SIG-M5 treated with dmso at 0.1 percent for 504 hours (cell line): ENCODE measurements around the gene AGPAT3.
"Not testable (repeated sequence)": the region's sequence is repeated elsewhere in the genome, so short reads cannot be mapped to it uniquely, and the experiment has no call there.

Experiments used
- DNase-seq: peaks from one replicate; lab custom pipeline; 2025; ENCODE audit not compliant: unreplicated experiment; lab: John Stamatoyannopoulos, UW

Gene AGPAT3

DNA sequence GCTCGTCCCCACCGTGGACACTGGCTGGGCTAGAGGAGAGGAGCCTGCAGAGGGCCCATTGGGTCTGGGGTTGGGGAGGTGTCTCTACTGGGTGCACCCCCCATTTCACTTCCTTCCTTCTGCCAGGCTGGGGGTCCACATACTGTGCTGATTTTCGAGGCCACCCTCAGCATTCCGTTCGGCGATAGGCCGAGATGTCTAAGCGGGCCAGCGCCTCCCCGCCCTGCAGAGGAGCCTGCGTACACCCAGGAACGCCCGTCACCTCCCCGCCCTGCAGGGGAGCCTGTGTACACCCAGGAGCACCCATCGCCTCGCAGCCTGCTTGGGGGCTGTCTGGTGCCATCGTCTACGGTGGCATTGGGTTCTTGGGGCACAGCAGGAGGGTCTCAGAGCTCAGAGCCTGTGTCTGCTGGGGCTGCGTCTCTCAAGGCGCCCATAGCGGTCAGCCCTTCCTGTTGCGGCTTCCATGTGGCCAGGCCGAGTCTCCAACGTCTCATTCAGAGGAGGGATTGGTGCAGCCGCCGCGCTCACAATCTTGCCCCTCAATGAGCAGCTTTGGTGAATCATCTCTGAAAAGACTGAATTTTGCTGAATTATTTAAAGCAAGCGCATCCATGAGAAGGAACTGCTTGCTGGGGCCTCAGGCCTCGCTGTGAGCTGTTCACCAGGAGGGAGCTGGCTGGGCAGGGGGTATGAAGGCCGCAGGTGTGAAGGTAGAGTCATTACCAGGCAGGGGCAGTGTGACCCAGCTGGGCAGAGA, 30.7 kb upstream of the AGPAT3 start:
- DNase-seq = no peak

DNA sequence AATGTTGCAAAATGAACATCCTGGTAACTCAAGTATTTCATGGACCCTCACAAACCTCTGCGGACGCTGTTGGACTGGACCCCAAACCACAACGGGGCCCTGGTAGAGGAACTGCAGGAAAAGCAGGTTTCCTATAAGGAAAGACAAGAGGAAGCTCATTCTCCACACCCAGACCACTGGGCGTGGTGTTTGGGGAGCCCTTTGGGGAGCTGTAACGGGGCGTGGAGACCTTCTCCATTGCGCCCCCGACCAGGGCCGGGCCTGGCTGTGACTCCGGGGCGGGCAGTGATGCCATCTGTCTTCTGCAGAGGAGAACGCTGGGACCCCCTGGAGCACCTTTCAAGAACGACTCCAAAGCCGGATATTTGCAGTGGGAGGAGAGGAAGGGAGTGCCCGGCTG, 30.0 kb upstream of the AGPAT3 start:
- no peak for DNase-seq

DNA sequence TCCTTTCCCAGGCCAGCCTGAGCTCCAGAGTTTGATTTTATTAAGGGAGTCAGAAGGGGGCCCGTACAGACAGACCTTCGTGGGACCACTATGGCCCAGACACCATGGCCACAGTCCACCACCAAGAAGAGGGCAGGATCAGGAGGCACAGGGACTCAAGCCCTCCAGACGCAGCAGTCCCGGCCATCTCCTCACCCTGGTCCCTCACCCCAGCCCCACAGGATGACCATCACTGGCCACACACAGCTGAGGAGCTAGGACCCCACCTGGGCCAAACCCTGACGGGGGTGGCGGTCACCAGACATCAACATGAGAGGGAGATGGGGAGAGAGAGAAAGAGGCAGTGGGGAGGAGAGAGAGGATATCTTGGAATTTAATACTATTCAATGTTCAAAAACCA, 29.2 kb upstream of the AGPAT3 start:
- DNase-seq = no peak

DNA sequence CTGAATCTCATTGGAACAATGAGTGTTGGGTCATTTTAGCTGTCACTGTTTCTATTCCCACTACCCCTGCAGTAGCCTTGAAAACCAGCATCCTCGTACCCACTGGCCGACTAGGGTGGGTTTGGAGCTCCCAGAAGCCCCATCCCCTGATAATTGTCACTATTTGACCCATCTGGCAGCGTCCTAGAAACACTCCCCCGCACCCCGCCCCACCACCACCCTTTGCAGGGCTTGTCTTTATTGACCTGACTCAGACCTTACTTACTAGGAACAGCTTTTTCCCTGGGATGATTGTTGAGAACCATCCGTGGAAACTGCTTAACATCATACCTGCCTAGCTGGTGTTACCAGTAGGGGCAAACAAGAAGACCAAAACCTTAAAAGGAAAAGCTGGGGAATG, 28.4 kb upstream of the AGPAT3 start:
- DNase-seq = no peak

DNA sequence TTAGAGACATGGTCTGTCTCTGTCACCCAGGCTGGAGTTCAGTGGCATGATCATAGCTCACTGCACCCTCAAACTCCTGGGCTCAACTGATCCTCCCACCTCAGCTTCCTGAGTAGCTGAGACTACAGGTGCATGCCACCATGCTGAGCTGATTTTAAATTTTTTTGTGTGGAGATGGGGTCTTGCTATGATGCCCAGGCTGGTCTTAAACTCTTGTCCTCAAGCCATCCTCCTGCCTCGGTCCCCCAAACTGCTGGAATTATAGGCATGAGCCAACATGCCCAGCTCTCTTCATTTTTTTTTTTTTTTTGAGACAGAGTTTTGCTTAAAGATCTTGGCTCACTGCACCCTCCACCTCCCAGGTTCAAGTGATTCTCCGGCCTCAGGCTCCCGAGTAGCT, 24.8 kb upstream of the AGPAT3 start:
- no peak for DNase-seq

DNA sequence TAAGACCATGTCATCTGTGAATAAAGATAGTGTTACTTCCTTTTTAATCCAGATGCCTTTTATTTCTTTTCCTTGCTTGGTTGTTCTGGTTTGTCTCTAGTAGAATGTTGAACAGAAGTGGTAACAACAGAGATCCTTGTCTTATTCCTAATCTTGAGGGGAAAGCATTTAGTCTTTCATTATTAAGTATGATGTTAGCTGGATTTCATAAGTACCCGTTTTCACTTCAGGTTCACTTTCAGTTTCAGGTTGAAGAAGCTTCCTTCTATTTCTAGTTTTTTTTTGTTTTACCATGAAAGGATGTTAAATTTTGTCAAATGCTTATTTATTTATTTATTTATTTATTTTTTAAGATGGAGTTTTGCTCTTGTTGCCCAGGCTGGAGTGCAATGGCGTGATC, 22.3 kb upstream of the AGPAT3 start:
- DNase-seq = peak; percentile 89

DNA sequence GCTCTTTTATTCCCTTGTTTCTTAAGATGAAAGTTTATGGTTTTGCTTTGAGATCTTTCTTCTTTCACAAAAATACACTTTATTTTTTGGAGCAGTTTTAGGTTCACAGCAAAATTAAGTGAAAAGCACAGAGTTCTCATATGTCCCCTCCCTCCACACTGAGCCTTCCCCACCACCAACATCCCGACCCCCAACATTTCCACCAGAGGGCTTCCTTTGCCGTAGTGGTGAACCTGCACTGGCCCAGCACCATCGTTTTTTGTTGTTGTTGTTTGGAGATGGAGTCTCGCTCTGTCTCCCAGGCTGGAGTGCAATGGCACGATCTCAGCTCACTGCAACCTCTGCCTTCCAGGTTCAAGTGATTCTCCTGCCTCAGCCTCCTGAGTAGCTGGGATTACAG, 20.1 kb upstream of the AGPAT3 start:
- DNase-seq = not testable (repeated sequence)

DNA sequence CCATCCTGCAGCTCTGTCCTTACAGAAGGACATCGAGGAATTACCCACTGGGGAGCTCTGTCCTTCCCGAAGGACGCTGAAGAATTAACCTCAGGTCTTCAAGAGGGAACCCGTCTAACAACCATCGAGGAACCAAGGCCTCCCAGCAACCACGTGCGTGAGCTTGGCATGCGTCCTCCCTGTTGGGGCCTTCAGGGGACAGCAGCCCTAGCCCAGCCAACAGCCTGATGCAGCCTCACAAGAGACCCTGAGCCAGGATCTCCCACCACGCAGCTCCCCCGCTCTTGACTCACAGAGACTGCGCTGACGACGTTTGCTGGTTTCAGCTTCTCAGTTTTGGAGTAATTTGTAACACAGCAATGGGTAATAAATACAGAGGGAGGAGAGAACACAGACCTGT, 19.6 kb upstream of the AGPAT3 start:
- DNase-seq = no peak

DNA sequence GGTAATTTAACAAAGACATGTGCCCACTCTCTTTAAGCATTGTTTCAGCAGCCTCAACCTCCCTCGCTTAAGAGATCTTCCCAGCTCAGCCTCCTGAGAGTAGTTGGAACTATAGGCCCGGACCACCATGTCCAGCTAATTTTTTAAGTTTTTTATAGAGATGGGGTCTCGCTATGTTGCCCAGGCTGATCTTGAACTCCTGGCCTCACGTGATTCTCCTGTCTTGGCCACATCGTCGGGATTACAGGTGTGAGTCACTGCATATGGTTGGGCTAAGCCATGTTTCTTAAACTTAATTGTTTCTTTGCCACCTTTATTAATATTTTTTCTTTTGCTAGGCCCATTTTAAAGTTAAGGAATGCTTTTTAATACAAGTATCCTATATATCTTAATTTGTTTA, 18.6 kb upstream of the AGPAT3 start:
- DNase-seq = no peak

DNA sequence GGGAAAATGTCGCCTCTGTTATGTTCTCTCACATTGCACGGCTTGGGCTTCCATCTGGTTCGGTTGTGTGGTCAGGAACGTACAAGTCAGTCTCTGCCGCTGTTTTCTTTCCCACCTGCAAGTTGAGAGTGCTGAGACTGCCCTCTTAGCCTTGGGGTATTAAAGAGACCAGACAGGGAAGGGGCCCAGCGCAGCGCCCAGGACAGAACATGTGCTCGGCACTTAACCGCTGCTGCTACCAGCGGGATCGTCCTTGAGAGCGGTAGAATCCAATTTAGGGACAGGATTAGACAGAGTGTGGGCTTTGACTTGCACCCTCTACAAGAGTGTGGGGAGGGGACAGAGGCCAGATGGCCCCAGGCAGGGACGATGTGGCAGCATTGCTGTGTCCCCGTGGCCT, 17.7 kb upstream of the AGPAT3 start:
- DNase-seq = no peak

DNA sequence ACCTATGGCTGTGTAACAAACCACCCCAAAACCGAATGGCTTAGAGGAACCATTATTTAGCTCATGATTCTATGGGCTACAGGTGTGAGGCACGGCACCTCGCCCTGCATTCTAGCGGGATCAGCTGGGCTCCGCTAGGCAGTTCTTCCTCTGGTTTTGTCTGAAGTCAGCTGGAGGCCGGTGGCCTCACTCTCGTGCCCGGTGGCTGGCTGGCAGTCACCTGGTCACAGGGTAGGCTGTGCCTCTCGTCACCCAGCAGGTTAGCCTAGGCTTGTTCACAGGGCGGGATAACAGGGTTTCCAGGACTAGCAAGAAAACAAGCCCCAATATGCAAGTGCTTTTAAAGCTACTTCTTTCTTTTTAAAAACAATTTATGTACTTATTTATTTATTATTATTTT, 16.3 kb upstream of the AGPAT3 start:
- no peak for DNase-seq

DNA sequence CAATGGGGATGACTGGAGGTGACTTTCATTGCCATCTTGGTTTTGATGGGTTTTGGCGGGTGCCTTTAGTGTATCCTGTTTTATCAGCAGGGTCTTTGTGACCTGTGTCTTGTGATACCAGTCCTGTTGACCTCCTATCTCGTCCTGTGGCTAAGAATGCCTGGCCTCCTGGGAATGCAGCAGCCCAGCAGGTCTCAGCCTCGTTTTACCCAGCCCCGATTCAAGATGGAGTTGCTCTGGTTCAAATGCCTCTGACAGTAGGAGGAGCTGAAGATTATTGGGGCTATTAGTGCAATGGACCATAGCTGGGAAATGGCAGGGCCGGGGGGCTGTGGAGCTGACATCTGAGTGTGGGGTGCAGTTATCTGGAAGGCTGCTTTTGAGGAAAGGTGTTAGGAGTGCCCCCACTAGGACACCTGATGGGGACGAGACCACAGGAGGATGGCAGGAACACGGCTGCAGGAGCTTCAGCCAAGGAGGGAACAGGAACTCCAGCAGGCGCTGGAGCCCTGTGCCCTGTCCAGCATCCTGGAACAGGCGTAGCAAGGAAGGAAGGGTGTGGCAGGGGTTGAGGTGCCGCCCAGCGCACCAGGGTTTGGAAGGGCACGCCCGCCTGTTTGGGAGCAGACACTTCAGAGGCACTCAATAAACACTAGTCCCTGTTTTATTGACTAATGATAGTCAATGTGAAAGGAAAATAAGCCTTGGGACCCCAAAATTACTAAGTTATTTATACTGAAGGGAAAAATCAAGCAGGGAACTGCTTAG, 15.3 kb upstream of the AGPAT3 start:
- no peak for DNase-seq

DNA sequence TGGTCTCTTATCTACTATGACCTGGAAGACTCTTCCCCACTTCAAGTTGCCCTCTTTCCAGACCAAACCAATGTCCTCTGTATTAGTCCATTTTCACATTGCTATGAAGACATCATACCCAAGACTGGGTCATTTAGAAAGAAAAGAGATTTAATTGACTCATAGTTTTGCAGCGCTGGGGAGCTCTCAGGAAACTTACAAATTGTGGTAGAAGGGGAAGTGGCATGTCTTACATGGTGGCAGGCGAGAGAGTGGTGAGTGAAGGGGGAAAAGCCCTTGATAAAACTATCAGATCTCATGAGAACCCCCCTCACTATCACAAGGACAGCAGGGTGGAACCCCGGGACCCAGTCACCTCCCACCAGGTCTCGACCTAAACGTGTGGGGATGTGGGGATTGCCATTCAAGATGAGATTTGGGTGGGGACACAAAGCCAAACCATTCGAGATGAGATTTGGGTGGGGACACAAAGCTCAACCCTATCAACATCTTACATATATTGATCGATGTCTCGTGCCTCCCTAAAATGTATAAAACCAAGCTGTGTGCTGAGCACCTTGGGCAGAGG, 14.2 kb upstream of the AGPAT3 start:
- DNase-seq = peak; percentile 19

DNA sequence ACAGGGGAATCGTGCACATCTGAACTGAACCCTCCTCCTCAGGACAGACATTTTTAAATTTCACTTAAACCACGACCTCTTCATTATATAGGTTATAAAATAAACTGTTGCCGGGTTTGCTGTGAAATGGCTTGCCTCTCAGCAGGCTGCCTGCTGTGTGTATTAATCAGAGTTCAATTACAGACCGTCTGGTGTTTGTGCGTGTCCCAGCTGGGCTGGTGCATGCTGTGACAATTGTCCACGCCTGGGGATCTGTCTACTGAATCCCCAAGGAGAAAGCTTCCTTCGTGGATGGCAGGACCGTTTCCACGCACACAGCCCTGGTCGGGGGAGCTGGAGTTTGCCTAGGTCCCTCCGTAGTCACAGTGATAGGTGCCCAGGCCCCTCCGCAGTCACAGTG, 13.4 kb upstream of the AGPAT3 start:
- no peak for DNase-seq

DNA sequence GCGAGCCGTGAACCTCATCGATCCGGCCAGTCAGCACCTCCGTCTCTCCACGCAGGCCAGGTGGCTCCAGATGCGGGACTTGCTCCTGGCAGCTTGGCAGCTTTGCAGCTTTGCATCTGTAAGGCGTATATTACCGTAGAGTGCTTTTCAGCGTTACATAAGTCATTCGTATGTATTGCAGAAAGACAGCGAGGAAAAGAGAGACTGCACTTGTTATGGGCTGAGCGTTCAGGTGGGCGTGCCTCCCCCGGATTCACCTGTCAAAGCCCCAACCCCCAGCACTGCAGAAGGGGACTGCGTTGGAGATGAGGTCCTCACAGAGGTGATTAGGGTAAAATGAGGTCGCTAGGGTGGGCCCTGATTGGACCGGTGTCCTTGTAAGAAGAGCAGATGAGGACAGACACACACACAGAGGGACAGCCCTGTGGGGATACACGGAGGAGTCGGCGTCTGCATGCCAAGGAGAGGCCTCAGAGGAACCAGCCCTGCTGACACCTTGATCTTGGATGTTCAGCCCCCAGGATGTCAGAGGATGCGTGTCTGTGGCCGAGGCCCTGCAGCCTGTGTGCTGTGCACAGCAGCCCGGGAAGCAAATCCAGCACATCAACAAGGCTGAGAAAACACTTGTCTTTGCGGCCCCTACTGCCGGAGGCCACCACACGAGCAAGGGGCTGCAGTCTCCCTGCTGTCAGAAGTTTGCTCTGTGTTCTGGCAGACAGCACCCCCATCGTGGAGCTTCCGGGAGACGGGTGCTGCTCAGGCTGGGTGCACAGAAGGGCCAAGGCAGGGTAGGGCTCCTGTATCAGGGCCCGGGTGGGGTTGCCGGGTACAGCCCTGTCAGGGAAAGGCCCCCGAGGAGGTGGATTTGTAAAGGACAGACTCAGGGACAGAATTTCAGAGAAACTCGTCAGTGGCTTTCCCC, 10.9 kb upstream of the AGPAT3 start:
- DNase-seq = no peak

DNA sequence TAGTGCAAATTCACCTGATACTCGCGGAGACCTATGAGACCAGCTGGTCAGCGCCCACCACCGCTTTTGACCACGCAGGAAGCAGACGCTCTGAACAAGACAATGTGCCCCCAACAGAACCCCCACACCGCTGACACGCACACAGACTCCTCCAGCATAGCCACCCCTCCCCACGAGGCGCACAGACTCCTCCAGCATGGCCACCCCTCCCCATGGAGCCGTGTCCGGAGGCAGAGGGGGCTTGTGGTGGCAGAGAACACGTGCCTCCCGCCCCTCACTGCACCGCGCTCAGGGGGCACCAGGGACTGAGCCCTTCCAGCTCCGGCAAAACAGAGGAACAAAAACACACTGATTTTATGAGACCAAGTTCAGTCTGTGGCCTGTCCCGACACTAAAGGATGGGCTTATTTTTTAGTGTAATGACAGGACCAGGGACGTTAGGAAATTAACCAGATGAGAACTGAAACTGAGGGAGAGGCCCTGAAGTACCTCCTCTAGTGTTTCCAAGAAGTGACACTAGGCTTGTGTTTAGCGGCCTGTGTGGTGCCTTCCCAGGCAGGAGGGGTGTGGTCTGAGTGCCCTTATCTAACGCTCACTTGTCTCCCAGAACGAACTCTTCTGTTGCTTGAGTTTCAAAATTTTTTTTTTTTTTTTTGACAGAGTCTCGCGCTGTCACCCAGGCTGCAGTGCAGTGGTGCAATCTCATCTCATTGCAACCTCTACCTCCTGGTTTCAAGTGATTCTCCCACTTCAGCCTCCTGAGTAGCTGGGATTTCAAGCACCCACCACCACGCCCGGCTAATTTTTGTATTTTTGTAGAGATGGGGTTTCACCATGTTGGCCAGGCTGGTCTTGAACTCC, 10.0 kb upstream of the AGPAT3 start:
- peak; percentile 99 for DNase-seq

DNA sequence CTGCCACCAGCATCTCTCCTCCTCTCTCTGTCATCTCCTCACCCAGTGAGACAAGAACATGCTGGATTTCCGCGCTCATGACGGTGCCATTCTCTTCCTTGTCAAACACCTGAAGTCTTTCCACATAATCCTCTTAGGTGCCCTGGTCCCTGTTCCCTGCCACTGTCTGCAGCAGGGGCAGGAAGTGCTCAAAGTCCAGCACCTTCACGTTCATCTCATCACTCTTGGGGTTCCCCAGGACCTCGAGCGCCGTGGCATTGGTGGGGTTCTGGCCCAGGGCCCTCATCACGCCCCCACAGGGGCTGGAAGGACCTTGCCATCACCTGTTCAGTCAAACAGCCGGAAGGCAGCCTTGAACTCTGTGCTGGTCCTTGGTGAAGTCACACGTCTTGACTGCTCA, 9.1 kb upstream of the AGPAT3 start:
- DNase-seq = no peak

DNA sequence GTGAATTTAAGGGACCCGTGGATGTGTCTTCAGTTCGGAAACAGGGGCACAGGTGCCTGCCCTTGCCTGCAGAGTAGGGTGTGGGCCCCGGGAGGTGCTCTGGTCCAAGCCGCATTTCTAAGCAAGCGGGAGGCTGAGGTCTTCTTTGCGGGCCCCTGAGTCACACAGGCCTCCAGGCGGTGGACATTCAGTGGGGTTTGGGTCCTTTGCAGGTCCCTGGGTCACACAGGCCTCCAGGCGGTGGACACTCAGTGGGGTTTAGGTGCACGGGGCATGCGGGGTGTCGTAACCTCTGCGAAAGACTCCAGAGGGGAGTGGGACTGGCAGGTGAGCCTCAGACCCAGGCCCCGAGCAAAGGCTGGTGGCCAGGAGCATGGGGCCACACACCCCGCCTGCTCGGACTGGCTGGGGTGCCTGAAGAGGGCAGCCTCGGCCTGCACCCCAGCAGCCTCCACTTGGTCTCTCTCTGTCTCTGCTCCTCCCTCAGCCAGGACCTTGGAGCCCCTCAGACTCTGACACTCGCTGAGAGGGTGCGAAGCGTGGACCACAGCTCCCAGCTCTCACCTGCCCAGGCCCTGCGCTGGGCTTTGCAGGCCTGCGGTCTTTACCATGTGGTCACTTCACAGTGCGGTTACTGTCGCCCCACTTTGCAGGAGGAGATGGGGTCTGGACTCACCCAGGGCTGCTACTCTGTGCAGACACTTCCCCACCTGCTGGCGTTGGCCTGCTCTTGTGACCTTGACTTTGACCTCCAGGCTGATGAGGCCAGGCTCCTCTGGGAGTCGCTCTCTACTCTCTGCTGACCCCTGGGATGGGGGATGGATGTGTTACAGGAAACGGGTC, 6.0 kb upstream of the AGPAT3 start:
- DNase-seq = no peak

DNA sequence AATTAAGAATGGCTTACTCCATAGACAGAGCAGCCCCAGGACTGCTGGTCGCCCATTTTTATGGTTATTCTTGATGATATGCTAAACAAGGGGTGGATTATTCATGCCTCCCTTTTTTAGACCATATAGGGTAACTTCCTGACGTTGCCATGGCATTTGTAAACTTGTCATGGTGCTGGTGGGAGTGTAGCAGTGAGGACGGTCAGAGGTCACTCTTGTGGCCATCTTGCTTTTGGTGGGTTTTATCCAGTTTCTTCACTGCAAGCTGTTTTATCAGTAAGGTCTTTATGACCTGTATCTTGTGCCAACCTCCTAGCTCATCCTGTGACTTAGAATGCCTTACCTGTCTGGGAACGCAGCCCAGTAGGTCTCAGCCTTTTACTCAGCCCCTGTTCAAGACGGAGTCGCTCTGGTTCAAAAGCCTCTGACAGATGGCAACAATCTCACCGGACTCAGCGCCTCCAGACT, 5.2 kb upstream of the AGPAT3 start:
- DNase-seq = no peak
